GM21381 (cell line): ENCODE data around the gene MYO18A.
"Not testable (repeated sequence)": the region's sequence is repeated elsewhere in the genome, so short reads cannot be mapped to it uniquely, and the experiment has no call there.

Experiments
- ATAC-seq: cut with Tn5 transposase; IDR thresholded peaks from one replicate; pipeline ENCODE4 v1.9.1; 2021; ENCODE audit warnings: mild to moderate bottlenecking, moderate library complexity; ENCODE audit not compliant: unreplicated experiment

The MYO18A gene

DNA sequence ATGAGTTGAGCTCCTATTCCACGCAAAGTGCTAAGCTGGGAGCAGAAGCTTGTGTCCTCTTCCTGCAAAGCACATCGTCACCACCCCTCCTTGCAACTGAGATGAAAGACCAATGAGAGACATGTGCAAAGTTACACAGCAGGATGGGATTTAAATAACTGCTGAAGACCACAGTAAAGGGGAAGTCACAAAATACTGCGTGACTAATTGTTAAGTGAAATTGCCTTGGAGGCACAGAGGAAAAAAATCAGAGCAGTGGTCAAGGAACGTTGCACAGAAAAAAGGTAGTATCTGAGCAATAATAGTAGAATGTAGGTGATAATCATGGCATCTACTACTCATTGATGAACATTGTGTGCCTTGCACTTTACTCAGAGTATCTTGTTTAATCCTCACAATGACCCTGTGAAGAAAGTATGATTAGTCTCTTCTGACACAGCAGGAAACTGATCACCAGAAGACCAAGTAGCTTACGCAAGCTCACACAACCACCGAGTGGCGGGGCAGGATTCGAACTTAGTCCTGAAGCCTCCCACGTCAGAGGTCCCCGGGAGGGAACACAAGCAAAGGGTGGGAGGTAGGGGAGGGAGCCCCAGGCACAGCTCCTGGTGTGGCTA, 15.4 kb upstream of the MYO18A start:
- no peak for ATAC-seq

DNA sequence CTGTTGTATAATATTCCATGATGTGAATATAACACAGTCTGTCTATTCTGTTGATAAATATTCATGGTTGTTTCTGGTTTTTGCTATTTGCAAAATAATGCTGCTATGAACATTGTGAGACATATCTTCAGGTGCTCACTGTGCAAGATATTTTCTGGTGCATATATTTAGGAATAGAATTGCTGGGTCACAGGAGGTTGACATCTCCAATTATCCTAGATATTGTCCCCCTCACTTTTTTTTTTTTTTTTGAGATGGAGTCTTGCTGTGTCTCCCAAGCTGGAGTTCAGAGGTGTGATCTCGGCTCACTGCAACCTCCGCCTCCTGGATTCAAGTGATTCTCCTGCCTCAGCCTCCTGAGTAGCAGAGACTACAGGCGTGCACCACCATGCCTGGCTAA, 14.5 kb upstream of the MYO18A start:
- ATAC-seq: no peak

- no peak for ATAC-seq
Measured at GRCh38 chr17:29193146-29193545, 12.9 kb upstream of the MYO18A start.

GRCh38 chr17:29190592-29191207, 10.5 kb upstream of the MYO18A start:
- ATAC-seq: no peak

- no peak for ATAC-seq
Measured at GRCh38 chr17:29190039-29190438, 9.8 kb upstream of the MYO18A start.

GRCh38 chr17:29189355-29189754, 9.2 kb upstream of the MYO18A start:
- ATAC-seq: no peak

DNA sequence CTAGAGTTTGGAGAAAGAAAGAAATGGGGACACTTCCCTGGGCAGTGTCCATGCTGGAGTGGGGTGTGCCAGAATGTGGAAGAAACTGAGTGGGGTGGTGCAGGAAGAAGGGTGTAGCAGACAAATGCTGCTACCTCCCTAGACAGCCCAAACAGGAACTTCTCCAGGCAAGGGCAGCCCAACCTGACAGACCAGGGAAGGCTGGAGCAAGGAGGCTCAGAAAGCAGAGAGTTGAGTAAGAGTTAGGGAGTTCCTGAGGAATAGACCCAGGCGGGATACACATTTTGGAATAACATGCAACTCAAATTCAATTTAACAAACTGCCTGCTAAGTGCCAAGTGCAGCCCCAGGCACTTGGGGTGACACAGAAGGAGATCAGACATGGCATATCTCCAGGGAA, 1.0 kb upstream of the MYO18A start:
- ATAC-seq: no peak

GRCh38 chr17:29180788-29181160, 576 bp upstream of the MYO18A start:
- no peak for ATAC-seq

DNA sequence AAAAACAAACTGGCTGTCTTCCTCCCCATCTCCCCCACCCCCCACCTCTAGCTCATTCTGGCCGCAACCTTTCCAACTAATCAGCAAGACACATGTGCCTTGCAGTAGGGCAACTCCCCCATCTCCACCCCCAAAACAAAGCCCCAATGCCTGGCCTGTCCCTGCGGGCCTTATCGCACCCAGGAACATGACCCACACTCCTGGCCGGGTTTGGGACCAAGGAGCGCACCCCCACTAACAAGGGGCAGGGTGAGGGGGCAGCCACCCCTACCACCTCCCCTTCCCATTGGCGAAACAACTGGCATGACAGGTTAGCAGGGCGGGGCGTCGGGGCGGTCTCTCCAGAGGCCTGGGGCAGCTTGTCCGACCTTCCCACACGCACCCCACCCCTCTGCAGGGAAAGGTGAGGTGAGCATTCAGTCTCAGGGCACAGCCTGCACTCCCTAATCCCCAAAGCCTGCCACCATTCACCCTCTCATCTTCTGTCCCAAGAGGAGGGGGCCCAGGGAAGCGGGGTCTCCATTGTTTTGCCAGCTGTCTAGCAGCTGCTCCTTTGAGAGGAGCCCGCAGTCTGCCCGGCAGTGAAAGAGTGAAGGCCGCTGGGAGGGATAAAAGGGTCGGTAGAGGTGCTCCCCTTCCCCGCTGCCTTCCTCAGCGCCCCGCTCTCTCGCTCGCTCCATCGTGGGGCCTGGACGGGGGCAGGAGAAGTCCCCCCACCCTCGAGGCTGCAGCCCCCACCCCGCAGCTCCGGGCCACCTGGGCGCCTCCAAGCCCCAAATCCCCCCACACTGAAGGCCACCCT, 765 bp downstream of the MYO18A start:
- no peak for ATAC-seq

DNA sequence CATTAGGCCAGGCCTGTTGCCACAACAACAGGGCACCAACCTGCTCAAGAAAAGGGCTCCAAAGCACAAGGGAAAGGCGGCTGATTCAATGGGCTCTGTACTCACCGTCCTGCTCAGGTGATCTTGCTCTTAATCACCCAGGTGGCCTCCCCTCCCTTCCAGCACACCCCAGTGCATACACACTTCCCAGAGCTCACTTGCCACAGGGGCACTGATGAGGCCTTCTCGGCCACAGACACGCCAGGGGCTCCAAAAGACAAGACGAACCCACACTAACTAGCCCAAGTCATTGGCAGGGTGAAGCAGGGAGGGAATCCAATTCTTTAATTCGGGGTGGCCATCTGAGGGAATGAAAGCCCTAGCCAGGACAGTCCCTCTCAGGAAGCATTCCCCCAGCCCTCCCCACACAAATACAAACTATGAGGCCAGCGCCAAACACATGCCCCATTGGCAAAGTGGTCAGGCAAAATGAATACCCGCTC, 1.4 kb downstream of the MYO18A start:
- ATAC-seq: no peak

- no peak for ATAC-seq
Measured at GRCh38 chr17:29177871-29178749, 2.1 kb downstream of the MYO18A start.

DNA sequence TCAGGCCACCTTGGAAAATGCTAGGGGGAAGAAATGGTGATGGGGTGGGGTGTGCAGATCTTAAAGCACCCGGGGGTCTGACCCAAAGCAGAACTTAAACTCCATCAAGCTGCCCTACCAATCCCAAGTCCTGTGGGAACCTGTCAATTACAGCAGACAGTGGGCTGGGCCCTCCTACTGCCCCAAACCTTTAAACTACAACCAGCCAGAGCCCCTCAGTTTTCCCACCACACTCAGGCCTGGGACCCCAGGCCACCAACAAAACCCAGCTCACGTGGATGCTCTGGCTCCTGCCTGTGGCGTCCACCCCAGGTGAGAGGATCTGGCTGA, 2.7 kb downstream of the MYO18A start:
- ATAC-seq: no peak

DNA sequence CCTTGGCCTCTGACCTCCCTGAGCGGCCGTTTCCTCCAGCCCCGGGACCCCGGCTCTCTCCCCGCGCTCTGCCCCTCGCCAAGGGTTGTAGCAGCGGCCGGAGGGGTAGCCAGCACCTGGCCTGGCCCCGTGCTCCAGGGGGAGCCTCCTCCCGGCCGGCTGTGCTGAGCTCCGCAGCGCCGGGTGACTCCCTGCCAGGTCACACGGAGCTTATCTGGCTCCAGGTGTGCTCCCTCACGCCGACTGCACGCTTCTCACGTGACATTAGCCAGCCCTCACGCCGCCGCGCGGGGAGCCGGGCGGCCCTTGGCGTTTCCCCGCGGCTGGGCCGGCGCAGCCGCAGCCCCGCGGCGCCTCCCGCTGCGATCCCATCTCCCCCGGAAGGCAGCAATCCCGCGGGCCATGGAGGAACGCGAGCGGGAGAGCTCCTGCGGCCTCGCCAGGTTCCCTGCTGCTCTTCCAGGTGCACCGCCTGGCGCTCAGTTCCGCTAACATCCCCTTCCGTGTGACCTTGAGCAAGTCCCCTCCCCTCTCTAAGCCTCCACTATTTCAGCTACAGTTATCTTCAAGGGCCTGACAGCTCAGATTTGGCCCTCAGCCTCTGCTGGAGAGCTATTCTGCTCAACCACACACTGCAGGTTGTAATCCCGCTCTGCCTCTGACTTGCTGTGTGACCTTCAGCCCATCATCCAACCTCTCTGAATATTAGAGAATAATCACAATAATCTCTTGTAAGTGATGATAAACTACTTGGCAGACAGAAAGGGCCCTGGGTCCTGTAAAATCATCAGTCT, 3.4 kb downstream of the MYO18A start:
- peak; percentile 48 for ATAC-seq

- ATAC-seq: no peak
Measured at GRCh38 chr17:29175349-29175748, 4.8 kb downstream of the MYO18A start.

GRCh38 chr17:29172589-29172988, 7.6 kb downstream of the MYO18A start:
- ATAC-seq: no peak

- ATAC-seq: no peak
Measured at GRCh38 chr17:29170682-29171081, 9.5 kb downstream of the MYO18A start.

- ATAC-seq: no peak
Measured at GRCh38 chr17:29169806-29170591, 10.2 kb downstream of the MYO18A start.

GRCh38 chr17:29168759-29169126, 11.5 kb downstream of the MYO18A start:
- not testable (repeated sequence) for ATAC-seq

DNA sequence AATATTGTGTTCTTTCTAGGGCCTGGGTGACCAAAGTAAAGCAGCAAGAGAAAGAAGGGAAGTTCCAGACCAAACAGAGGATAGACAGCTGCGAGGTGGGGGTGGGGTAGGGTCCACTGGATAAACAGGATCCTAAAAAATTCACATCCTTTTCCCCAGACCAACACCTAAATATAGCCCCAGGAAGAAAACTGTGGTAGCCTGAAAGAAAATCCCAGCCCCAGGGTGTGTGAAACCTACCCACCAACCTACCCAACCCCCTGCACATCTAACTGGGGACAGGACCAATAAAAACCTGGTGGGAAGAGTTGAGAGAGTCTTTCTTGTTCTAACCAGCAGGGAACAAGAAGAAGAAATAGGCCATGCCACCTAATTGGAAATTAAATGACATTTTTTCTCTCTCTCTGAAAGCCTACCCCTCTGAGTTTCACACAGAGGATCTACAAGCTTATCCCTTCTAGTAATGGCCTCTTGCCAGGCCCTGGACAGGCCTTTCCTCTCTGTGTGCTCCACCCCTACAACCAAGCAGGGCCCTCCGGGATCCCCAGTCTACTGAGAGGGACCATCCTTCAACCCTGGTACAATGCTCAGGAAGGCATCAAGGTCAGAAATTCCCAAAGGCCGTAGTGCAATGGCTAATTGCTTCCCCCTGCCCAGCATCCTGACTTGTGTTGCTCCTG, 12.0 kb downstream of the MYO18A start:
- no peak for ATAC-seq
